Measurements from ENCODE around the gene KRT12. TPM values are rescaled to one million over a fixed set of nuclear protein-coding genes. Genes with fewer than 3 reads are reported as not detected.
A peak's percentile ranks its signal among the peaks of the same experiment; 100 is the strongest.

KRT12 gene
- total and polyA plus RNA-seq, 9 of the 15 experiments (the other 6 are each of a cell fraction or from before 2014, with no cell fraction given), result 0.18 to 7.0 (median 2.2) TPM

GRCh38 chr17:40857535-40857934 lies 9.5 kb downstream of the KRT12 start:
- Histone ChIP-seq H3K4me1 (replicated peaks in 1 of 2; ENCODE audit: control insufficient read depth in 2 of 2, insufficient read depth in 2 of 2, low read length in 2 of 2) (peaks cover 0 to 16% of the 10 kb centered on the region in 2 experiments; a peak in 3 of 5 replicates), H3K79me2 (ENCODE audit: control insufficient read depth, insufficient read depth, low read length) (no peaks in the 10 kb centered on the region), H3K9me3 (replicated peaks; ENCODE audit: control insufficient read depth, insufficient read depth, low read depth, low read length) (no peaks in the 10 kb centered on the region), H3K4me3 (no peak overlapping the region), H3K27ac (ENCODE audit: extremely low read depth, low read depth, low read length) (no peak overlapping the region), H4K20me1 (replicated peaks; ENCODE audit: control insufficient read depth, insufficient read depth, low read length) (no peaks in the 10 kb centered on the region), H3K9ac (ENCODE audit: insufficient read depth in 1 of 2, low read depth in 2 of 2, low read length in 2 of 2) (no peak overlapping the region; a peak in 1 of 4 replicates), H3K36me3 (ENCODE audit: control insufficient read depth, insufficient read depth, low read length) (no peaks in the 10 kb centered on the region), H2AFZ (ENCODE audit: low read depth, low read length) (peak overlapping the region; percentile 29), H3K27me3 (ENCODE audit: control insufficient read depth in 2 of 2, insufficient read depth in 2 of 2, low read length in 2 of 2) (no peaks in the 10 kb centered on the region), H3K4me2 (ENCODE audit: insufficient read depth, low read length) (no peak overlapping the region), H3K9me1 (ENCODE audit: control insufficient read depth, insufficient read depth, low read length) (no peaks in the 10 kb centered on the region)
- WGBS (ENCODE audit: insufficient coverage, low coverage, missing lambda C conversion rate), result 60% methylated on average over 5 of the region's 5 CpGs
- DNase-seq (ENCODE audit: extremely low read depth in 1 of 4, low spot score in 3 of 4) (no peak), FAIRE-seq (no peak), ATAC-seq (no peak)
- in situ Hi-C loops (cut with MboI), result no loop called here
- no TSS peak for BruUV-seq (replicated peaks)
- ChIA-PET POLR2A (interaction anchor here (0.5 to 1.4 kb wide), 4 partner anchors 24 to 788 kb away, joined by 3 to 7 read pairs (median 4); no protein-coding TSS in a partner anchor), CTCF (ENCODE audit: low intra/inter-chr PET ratio) (interaction anchor here (0.6 to 2.3 kb wide), 5 partner anchors 465 to 805 kb away, joined by 4 to 16 read pairs (median 5); no protein-coding TSS in a partner anchor)
- no peak for TF ChIP-seq STAT5A (IDR thresholded peaks at IDR 0.05; ENCODE audit: borderline replicate concordance, low read length)
- intact Hi-C loops (cut with micrococcal nuclease), result loop anchor here (2.0 kb wide), 2 partner anchors 55 to 465 kb away; no protein-coding TSS in a partner anchor

- H3K79me2 ChIP-seq (ENCODE audit: control insufficient read depth, insufficient read depth, low read length), result no peaks in the 10 kb centered on the region
- BruUV-seq (replicated peaks), result no TSS peak
- H3K9ac ChIP-seq (ENCODE audit: insufficient read depth in 1 of 2, low read depth in 2 of 2, low read length in 2 of 2), result no peak overlapping the region; a peak in 1 of 4 replicates
- H3K27ac ChIP-seq (ENCODE audit: extremely low read depth, low read depth, low read length), result peak overlapping the region; percentile 66; the same call in 1 of the 3 replicates
- H4K20me1 ChIP-seq (replicated peaks; ENCODE audit: control insufficient read depth, insufficient read depth, low read length), result no peaks in the 10 kb centered on the region
- ATAC-seq (peak; percentile 76), FAIRE-seq (peak; percentile 69), DNase-seq (ENCODE audit: extremely low read depth in 1 of 4, low spot score in 3 of 4) (peak; percentile 31 to 66 (median 38))
- intact Hi-C loops (cut with micrococcal nuclease), result no loop called here
- CTCF ChIA-PET (ENCODE audit: low intra/inter-chr PET ratio), result no interaction called here
- no peaks in the 10 kb centered on the region for H3K9me1 ChIP-seq (ENCODE audit: control insufficient read depth, insufficient read depth, low read length)
- H3K36me3 ChIP-seq (ENCODE audit: control insufficient read depth, insufficient read depth, low read length), result no peaks in the 10 kb centered on the region
- H3K4me3 ChIP-seq, result no peak overlapping the region
- POLR2A ChIA-PET, result interaction anchor here (0.7 to 2.1 kb wide), 3 partner anchors 9 to 17 kb away, joined by 3 to 12 read pairs (median 4); no protein-coding TSS in a partner anchor
- H3K4me1 ChIP-seq (replicated peaks in 1 of 2; ENCODE audit: control insufficient read depth in 2 of 2, insufficient read depth in 2 of 2, low read length in 2 of 2), result peaks cover 0 to 19% of the 10 kb centered on the region in 2 experiments; a peak in 3 of 5 replicates
- peak overlapping the region; percentile 69 for H2AFZ ChIP-seq (ENCODE audit: low read depth, low read length)
- H3K9me3 ChIP-seq (replicated peaks; ENCODE audit: control insufficient read depth, insufficient read depth, low read depth, low read length), result no peaks in the 10 kb centered on the region
- no peaks in the 10 kb centered on the region for H3K27me3 ChIP-seq (ENCODE audit: control insufficient read depth in 2 of 2, insufficient read depth in 2 of 2, low read length in 2 of 2)
- H3K4me2 ChIP-seq (ENCODE audit: insufficient read depth, low read length), result peak overlapping the region; percentile 7; the same call in 1 of the 2 replicates
- WGBS (ENCODE audit: insufficient coverage, low coverage, missing lambda C conversion rate), result 8% methylated on average over 6 of the region's 6 CpGs
- in situ Hi-C loops (cut with MboI), result no loop called here
- TF ChIP-seq TBL1XR1 (IDR thresholded peaks at IDR 0.05; ENCODE audit: low read length in 2 of 2) (peak in 1 of 2 experiments; percentile 78; a peak in 2 of 4 replicates), ADNP (tag; IDR thresholded peaks at IDR 0.05) (no peak), ZFX (CRISPR knock-in tag; IDR thresholded peaks at IDR 0.05) (no peak), REST (IDR thresholded peaks at IDR 0.05; ENCODE audit: borderline replicate concordance) (no peak; the same call in 1 of the 2 replicates), REST (CRISPR knock-in tag; IDR thresholded peaks at IDR 0.05; ENCODE audit: low read depth) (no peak)
Measured at GRCh38 chr17:40854175-40854814, 12.7 kb downstream of the KRT12 start.
